Endothelial cell (in vitro differentiated cells): ENCODE measurements around the gene CDC42BPG. TPM values are rescaled to one million over a fixed set of nuclear protein-coding genes. Genes with fewer than 3 reads are reported as not detected.

Experiments
- DNase-seq: peaks from one replicate; pipeline ENCODE4 v3.0.0; 2021; ENCODE audit warnings: low spot score
- H3K27ac Mint-ChIP-seq: one replicate; pipeline ENCODE4 v1.8.0; 2021; ENCODE audit warnings: mixed read lengths, inconsistent platforms; ENCODE audit not compliant: unreplicated experiment
- H3K27me3 Mint-ChIP-seq: one replicate; pipeline ENCODE4 v1.8.0; 2021; ENCODE audit warnings: mild to moderate bottlenecking, moderate library complexity, mixed read lengths, inconsistent platforms; ENCODE audit not compliant: unreplicated experiment
- H3K36me3 Mint-ChIP-seq: one replicate; pipeline ENCODE4 v1.8.0; 2021; ENCODE audit warnings: mild to moderate bottlenecking, low read depth, mixed read lengths, inconsistent platforms; ENCODE audit not compliant: unreplicated experiment
- H3K4me1 Mint-ChIP-seq: one replicate; pipeline ENCODE4 v1.8.0; 2021; ENCODE audit warnings: mild to moderate bottlenecking, mixed read lengths, inconsistent platforms; ENCODE audit not compliant: unreplicated experiment
- H3K4me3 Mint-ChIP-seq: one replicate; pipeline ENCODE4 v1.8.0; 2021; ENCODE audit warnings: mild to moderate bottlenecking, mixed read lengths, inconsistent platforms; ENCODE audit not compliant: unreplicated experiment
- H3K9me3 Mint-ChIP-seq: one replicate; pipeline ENCODE4 v1.8.0; 2021; ENCODE audit warnings: mixed read lengths, inconsistent platforms; ENCODE audit not compliant: unreplicated experiment
- total RNA-seq: library from RNA; stranded (reverse); fragmentation: NEBNext Ultra II Directional; extraction: Animal tissue kit (Norgen Biotek cat#: 25700); gene quantifications from one replicate; pipeline ENCODE4 v1.2.1, GENCODE V29; 2021; ENCODE audit not compliant: unreplicated experiment
- TF ChIP-seq, protein P1 (sequence below): fragments of 200-600 bp; sonication (generic); IDR thresholded peaks from one replicate; pipeline ENCODE4 v1.5.0; 2021; ENCODE audit warnings: antibody characterized with exemption; ENCODE audit not compliant: unreplicated experiment

CDC42BPG gene
- total RNA-seq, 1 donor from 2014 or later = 4.1 TPM

GRCh38 chr11:64810271-64810890, 34.1 kb downstream of the CDC42BPG start, which contains the start of gene MEN1:
Gene MEN1, minus strand, starts transcription at chr11:64810551. Its CDS starts 442 bp downstream, at chr11:64810109.
- H3K4me3 Mint-ChIP-seq = peak within 1 kb of the TSS; percentile 90
- H3K27ac Mint-ChIP-seq = no peak within 1 kb of the TSS
- no peaks in the 10 kb centered on the region for H3K9me3 Mint-ChIP-seq
- peak; percentile 95 for DNase-seq
- no peaks in the 10 kb centered on the region for H3K4me1 Mint-ChIP-seq
- H3K27me3 Mint-ChIP-seq = peaks cover 15% of the 10 kb centered on the region
- peaks cover 15% of the 10 kb centered on the region for H3K36me3 Mint-ChIP-seq
- TF ChIP-seq, protein P1, sequence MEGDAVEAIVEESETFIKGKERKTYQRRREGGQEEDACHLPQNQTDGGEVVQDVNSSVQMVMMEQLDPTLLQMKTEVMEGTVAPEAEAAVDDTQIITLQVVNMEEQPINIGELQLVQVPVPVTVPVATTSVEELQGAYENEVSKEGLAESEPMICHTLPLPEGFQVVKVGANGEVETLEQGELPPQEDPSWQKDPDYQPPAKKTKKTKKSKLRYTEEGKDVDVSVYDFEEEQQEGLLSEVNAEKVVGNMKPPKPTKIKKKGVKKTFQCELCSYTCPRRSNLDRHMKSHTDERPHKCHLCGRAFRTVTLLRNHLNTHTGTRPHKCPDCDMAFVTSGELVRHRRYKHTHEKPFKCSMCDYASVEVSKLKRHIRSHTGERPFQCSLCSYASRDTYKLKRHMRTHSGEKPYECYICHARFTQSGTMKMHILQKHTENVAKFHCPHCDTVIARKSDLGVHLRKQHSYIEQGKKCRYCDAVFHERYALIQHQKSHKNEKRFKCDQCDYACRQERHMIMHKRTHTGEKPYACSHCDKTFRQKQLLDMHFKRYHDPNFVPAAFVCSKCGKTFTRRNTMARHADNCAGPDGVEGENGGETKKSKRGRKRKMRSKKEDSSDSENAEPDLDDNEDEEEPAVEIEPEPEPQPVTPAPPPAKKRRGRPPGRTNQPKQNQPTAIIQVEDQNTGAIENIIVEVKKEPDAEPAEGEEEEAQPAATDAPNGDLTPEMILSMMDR = no peak

GRCh38 chr11:64809781-64810241, 34.6 kb downstream of the CDC42BPG start:
- Mint-ChIP-seq H3K27ac (no peak overlapping the region), H3K4me3 (peak overlapping the region; percentile 90), H3K4me1 (no peaks in the 10 kb centered on the region), H3K27me3 (peaks cover 15% of the 10 kb centered on the region), H3K9me3 (no peaks in the 10 kb centered on the region), H3K36me3 (peaks cover 15% of the 10 kb centered on the region)
- peak; percentile 45 for DNase-seq
- TF ChIP-seq, protein P1 = no peak

DNA sequence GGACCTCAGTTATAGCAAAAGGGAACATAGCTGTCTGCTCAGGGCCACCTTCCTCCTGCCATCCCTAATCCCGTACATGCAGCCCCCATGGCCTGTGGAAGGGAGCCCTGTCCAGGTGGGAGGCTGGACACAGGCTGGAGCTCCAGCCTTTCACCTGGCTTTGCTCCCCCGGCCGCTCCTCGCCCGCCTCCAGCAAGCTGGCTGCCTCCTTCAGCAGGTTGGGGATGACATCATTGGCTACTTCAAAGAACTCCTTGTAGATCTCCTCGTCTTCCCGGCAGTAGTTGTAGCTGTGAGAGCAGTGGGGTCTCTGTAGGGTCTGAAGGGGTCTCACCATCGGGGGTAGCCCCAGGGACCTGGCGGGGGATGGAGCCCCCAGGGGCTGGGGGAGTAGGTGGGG, 39.0 kb downstream of the CDC42BPG start:
- TF ChIP-seq, protein P1 = no peak
- Mint-ChIP-seq H3K4me1 (peaks cover 12% of the 10 kb centered on the region), H3K27ac (no peak overlapping the region), H3K27me3 (peaks cover 21% of the 10 kb centered on the region), H3K9me3 (no peaks in the 10 kb centered on the region), H3K36me3 (peaks cover 22% of the 10 kb centered on the region), H3K4me3 (no peak overlapping the region)
- no peak for DNase-seq

DNA sequence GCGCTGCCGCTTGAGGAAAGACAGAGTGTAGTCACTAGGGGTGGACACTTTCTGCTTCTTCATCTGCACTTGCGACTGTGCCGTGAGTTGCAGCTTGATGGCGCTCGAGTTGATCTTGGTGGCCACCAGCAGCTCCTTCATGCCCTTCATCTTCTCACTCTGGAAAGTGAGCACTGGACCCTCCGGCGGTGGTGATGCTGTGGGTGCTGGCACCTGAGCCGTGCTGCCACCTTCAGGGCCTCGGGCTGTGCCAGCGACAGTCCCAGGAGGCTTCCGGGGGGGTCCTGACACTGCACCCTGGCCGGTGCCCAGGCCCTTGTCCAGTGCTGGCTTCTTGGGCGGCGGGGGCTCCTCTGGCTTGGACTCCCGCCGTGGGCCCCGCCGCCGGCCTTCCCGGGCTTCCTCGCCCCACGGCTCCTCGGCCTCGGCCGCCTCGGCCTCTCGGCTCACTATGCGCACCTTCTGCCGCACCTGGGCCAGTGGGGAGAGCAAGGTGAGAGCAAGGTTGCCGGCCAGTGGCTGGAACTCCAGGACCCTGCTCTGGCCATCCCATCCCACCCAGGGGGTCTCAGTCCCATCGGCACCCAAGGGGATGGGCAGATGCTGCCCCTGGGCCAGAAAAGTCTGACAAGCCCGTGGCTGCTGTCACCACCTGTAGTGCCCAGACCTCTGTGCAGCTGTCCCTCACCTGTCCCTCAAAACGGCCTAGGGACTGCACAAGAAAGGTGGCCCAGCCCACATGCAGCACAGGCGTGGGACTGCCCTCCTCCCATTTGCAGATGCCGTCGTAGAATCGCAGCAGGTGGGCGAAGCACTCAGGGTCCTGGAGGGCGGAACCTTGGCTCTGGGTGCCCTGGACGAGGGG, 39.9 kb downstream of the CDC42BPG start:
- H3K4me3 Mint-ChIP-seq = peak overlapping the region; percentile 94
- H3K9me3 Mint-ChIP-seq = no peaks in the 10 kb centered on the region
- no peak for DNase-seq
- TF ChIP-seq, protein P1 = no peak
- peaks cover 21% of the 10 kb centered on the region for H3K27me3 Mint-ChIP-seq
- peaks cover 25% of the 10 kb centered on the region for H3K36me3 Mint-ChIP-seq
- peaks cover 16% of the 10 kb centered on the region for H3K4me1 Mint-ChIP-seq
- H3K27ac Mint-ChIP-seq = peak overlapping the region; percentile 95

DNA sequence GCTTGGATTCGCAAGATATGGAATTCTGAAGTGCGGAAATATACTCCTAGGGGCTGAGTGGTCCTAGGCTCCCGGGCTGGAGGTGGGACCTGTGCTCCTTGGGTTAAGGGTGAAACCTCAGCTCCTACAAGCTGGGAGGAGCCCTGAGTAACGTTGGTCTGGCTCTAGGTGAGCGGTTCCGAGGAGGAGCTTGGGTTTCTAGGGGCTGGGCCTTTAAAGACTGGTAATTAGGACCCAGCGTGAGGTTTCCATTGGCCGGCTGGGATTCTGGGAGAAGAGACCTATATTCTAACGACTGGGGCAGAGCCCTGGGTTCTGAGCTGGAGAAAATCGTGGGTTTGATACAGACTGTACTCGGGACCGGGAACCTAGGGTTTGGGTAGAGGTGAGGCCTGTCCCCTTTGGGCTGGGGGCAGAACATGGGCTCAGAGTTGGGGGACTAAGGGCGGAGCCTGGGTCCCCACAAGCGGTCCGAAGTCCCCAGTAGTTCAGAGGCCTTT, 40.6 kb downstream of the CDC42BPG start:
- Mint-ChIP-seq H3K36me3 (peaks cover 28% of the 10 kb centered on the region), H3K27me3 (peaks cover 21% of the 10 kb centered on the region), H3K9me3 (no peaks in the 10 kb centered on the region), H3K4me1 (peaks cover 20% of the 10 kb centered on the region), H3K4me3 (peak overlapping the region; percentile 94), H3K27ac (peak overlapping the region; percentile 95)
- TF ChIP-seq, protein P1 = no peak
- DNase-seq = no peak
